ENCODE results near the gene MRC2.

The MRC2 gene

GRCh38 chr17:62662855-62663254 is 35.4 kb downstream of the MRC2 start:
- no peaks in the 10 kb centered on the region for H3K4me1 Mint-ChIP-seq
- H3K9me3 Mint-ChIP-seq = peaks cover 11% of the 10 kb centered on the region
- H3K27ac Mint-ChIP-seq (ENCODE audit: low read depth) = no peak overlapping the region
- H3K4me3 Mint-ChIP-seq = no peak overlapping the region
- DNase-seq (ENCODE audit: low spot score in 2 of 2) (no peak), ATAC-seq (replicated peaks; ENCODE audit: extremely low read depth, poor library complexity, severe bottlenecking) (no peak)
- H3K36me3 Mint-ChIP-seq (ENCODE audit: insufficient read depth) = no peaks in the 10 kb centered on the region
- peaks cover 27% of the 10 kb centered on the region for H3K27me3 Mint-ChIP-seq

GRCh38 chr17:62663304-62663703 is 35.8 kb downstream of the MRC2 start:
- ATAC-seq (replicated peaks; ENCODE audit: extremely low read depth, poor library complexity, severe bottlenecking) (no peak), DNase-seq (ENCODE audit: low spot score in 2 of 2) (no peak)
- H3K9me3 Mint-ChIP-seq = peaks cover 11% of the 10 kb centered on the region
- H3K4me3 Mint-ChIP-seq = no peak overlapping the region
- H3K4me1 Mint-ChIP-seq = no peaks in the 10 kb centered on the region
- H3K27me3 Mint-ChIP-seq = peaks cover 22% of the 10 kb centered on the region
- no peak overlapping the region for H3K27ac Mint-ChIP-seq (ENCODE audit: low read depth)
- no peaks in the 10 kb centered on the region for H3K36me3 Mint-ChIP-seq (ENCODE audit: insufficient read depth)

- DNase-seq (ENCODE audit: low spot score in 2 of 2) (no peak), ATAC-seq (replicated peaks; ENCODE audit: extremely low read depth, poor library complexity, severe bottlenecking) (no peak)
- Mint-ChIP-seq H3K4me1 (no peaks in the 10 kb centered on the region), H3K27me3 (peaks cover 10% of the 10 kb centered on the region), H3K9me3 (peaks cover 11% of the 10 kb centered on the region), H3K4me3 (no peak overlapping the region), H3K36me3 (ENCODE audit: insufficient read depth) (no peaks in the 10 kb centered on the region), H3K27ac (ENCODE audit: low read depth) (no peak overlapping the region)
Observed at GRCh38 chr17:62664336-62665120, 37.1 kb downstream of the MRC2 start.

- ATAC-seq (replicated peaks; ENCODE audit: extremely low read depth, poor library complexity, severe bottlenecking) = no peak
- Mint-ChIP-seq H3K36me3 (ENCODE audit: insufficient read depth) (no peaks in the 10 kb centered on the region), H3K27me3 (peaks cover 10% of the 10 kb centered on the region)
Observed at GRCh38 chr17:62665599-62665998, 38.1 kb downstream of the MRC2 start.

GRCh38 chr17:62666061-62666800 is 38.8 kb downstream of the MRC2 start:
- peaks cover 4% of the 10 kb centered on the region for H3K9me3 Mint-ChIP-seq
- ATAC-seq (replicated peaks; ENCODE audit: extremely low read depth, poor library complexity, severe bottlenecking) (no peak), DNase-seq (ENCODE audit: low spot score in 2 of 2) (no peak)
- no peaks in the 10 kb centered on the region for H3K4me1 Mint-ChIP-seq
- H3K4me3 Mint-ChIP-seq = no peak overlapping the region
- no peaks in the 10 kb centered on the region for H3K36me3 Mint-ChIP-seq (ENCODE audit: insufficient read depth)
- H3K27ac Mint-ChIP-seq (ENCODE audit: low read depth) = no peak overlapping the region
- peaks cover 10% of the 10 kb centered on the region for H3K27me3 Mint-ChIP-seq

More at GRCh38 chr17:62665599-62665998, 38.1 kb downstream of the MRC2 start:
- no peak overlapping the region for H3K27ac Mint-ChIP-seq (ENCODE audit: low read depth)
- H3K4me3 Mint-ChIP-seq = no peak overlapping the region
- no peak for DNase-seq (ENCODE audit: low spot score in 2 of 2)
- peaks cover 11% of the 10 kb centered on the region for H3K9me3 Mint-ChIP-seq
- no peaks in the 10 kb centered on the region for H3K4me1 Mint-ChIP-seq

- ATAC-seq (replicated peaks; ENCODE audit: extremely low read depth, poor library complexity, severe bottlenecking) = no peak
- Mint-ChIP-seq H3K27me3 (peaks cover 10% of the 10 kb centered on the region), H3K9me3 (no peaks in the 10 kb centered on the region)
Observed at GRCh38 chr17:62666801-62667591, 39.5 kb downstream of the MRC2 start.

GRCh38 chr17:62668091-62668804 is 40.8 kb downstream of the MRC2 start:
- DNase-seq (ENCODE audit: low spot score in 2 of 2) (no peak), ATAC-seq (replicated peaks; ENCODE audit: extremely low read depth, poor library complexity, severe bottlenecking) (no peak)
- no peaks in the 10 kb centered on the region for H3K36me3 Mint-ChIP-seq (ENCODE audit: insufficient read depth)
- H3K4me1 Mint-ChIP-seq = no peaks in the 10 kb centered on the region
- no peak overlapping the region for H3K27ac Mint-ChIP-seq (ENCODE audit: low read depth)
- H3K4me3 Mint-ChIP-seq = no peak overlapping the region
- no peaks in the 10 kb centered on the region for H3K9me3 Mint-ChIP-seq
- H3K27me3 Mint-ChIP-seq = peaks cover 7% of the 10 kb centered on the region

More at GRCh38 chr17:62666801-62667591, 39.5 kb downstream of the MRC2 start:
- DNase-seq (ENCODE audit: low spot score in 2 of 2) = no peak
- Mint-ChIP-seq H3K27ac (ENCODE audit: low read depth) (no peak overlapping the region), H3K4me1 (no peaks in the 10 kb centered on the region), H3K4me3 (no peak overlapping the region), H3K36me3 (ENCODE audit: insufficient read depth) (no peaks in the 10 kb centered on the region)

- Mint-ChIP-seq H3K4me3 (no peak overlapping the region), H3K36me3 (ENCODE audit: insufficient read depth) (no peaks in the 10 kb centered on the region), H3K27ac (ENCODE audit: low read depth) (peak overlapping the region; percentile 53), H3K27me3 (no peaks in the 10 kb centered on the region), H3K9me3 (no peaks in the 10 kb centered on the region), H3K4me1 (no peaks in the 10 kb centered on the region)
- no peak for ATAC-seq (replicated peaks; ENCODE audit: extremely low read depth, poor library complexity, severe bottlenecking)
- DNase-seq (ENCODE audit: low spot score in 2 of 2) = no peak
Observed at GRCh38 chr17:62670202-62670821, 42.8 kb downstream of the MRC2 start.

GRCh38 chr17:62671553-62671952 is 44.1 kb downstream of the MRC2 start:
- H3K27ac Mint-ChIP-seq (ENCODE audit: low read depth) = no peak overlapping the region
- H3K9me3 Mint-ChIP-seq = no peaks in the 10 kb centered on the region
- no peak for ATAC-seq (replicated peaks; ENCODE audit: extremely low read depth, poor library complexity, severe bottlenecking)
- no peaks in the 10 kb centered on the region for H3K4me1 Mint-ChIP-seq
- H3K27me3 Mint-ChIP-seq = no peaks in the 10 kb centered on the region
- H3K4me3 Mint-ChIP-seq = no peak overlapping the region
- H3K36me3 Mint-ChIP-seq (ENCODE audit: insufficient read depth) = no peaks in the 10 kb centered on the region
- no peak for DNase-seq (ENCODE audit: low spot score in 2 of 2)

- Mint-ChIP-seq H3K36me3 (ENCODE audit: insufficient read depth) (peaks cover 2% of the 10 kb centered on the region), H3K27ac (ENCODE audit: low read depth) (no peak overlapping the region), H3K27me3 (no peaks in the 10 kb centered on the region), H3K4me1 (no peaks in the 10 kb centered on the region), H3K9me3 (no peaks in the 10 kb centered on the region), H3K4me3 (no peak overlapping the region)
- no peak for ATAC-seq (replicated peaks; ENCODE audit: extremely low read depth, poor library complexity, severe bottlenecking)
- no peak for DNase-seq (ENCODE audit: low spot score in 2 of 2)
Observed at GRCh38 chr17:62672957-62673356, 45.5 kb downstream of the MRC2 start.

GRCh38 chr17:62673614-62674362 is 46.3 kb downstream of the MRC2 start:
- Mint-ChIP-seq H3K9me3 (no peaks in the 10 kb centered on the region), H3K27ac (ENCODE audit: low read depth) (no peak overlapping the region), H3K4me1 (no peaks in the 10 kb centered on the region), H3K4me3 (no peak overlapping the region), H3K27me3 (no peaks in the 10 kb centered on the region), H3K36me3 (ENCODE audit: insufficient read depth) (peaks cover 2% of the 10 kb centered on the region)
- ATAC-seq (replicated peaks; ENCODE audit: extremely low read depth, poor library complexity, severe bottlenecking) (no peak), DNase-seq (ENCODE audit: low spot score in 2 of 2) (no peak)

All from central memory CD8-positive, alpha-beta T cell (primary cell).